A204.1 (cell line): ENCODE data around the gene CYLD.
A peak's percentile ranks its signal among the peaks of the same experiment; 100 is the strongest.

Experiments
- FAIRE-seq: peaks from 2 replicates; lab custom pipeline; 2012; peaks lifted over from hg19 to GRCh38; lab: Jason Lieb, UNC

Gene CYLD

DNA sequence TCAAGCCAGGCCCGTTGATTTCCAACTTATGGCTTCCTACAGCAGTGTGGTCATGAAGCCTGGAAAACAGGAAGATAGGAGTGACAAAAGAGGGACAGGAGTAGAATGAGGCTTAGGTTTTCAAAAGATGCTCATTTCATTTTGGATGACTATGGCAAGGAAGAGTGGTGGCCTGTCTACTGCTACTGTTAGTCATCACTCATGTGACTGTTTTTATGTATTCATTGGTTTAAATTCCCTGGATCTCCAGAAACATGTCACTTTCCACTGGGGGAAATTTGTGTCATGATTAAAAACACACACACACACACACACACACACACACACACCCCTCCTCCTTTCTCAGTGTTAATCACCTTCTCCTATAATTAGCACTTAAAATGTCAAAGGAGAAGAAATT is 1.1 kb upstream of the CYLD start:
- no peak for FAIRE-seq

GRCh38 chr16:50741225-50741780 is 583 bp upstream of the CYLD start:
- no peak for FAIRE-seq

- FAIRE-seq = no peak
Measured at GRCh38 chr16:50742576-50743200, 802 bp downstream of the CYLD start.

GRCh38 chr16:50743581-50744225 is 1.8 kb downstream of the CYLD start:
- no peak for FAIRE-seq

DNA sequence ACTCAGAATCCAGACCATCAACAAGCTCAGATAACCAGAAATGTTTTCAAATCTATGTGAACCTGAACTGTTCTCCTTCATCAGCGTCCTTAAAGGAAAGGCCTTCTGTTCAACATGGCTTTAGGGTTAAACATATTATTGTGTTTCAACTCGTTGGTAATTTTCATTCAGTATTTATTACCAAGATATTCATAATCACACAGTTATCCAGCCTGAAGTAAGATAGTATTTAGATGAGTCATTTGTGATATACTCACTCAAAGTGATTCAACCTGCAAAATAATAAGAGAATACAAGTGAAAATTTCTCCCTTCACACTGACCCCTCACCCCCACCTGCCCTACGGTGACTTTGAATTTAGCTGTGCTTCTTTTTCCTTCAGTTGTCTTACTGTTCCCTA is 3.0 kb downstream of the CYLD start:
- FAIRE-seq = no peak

DNA sequence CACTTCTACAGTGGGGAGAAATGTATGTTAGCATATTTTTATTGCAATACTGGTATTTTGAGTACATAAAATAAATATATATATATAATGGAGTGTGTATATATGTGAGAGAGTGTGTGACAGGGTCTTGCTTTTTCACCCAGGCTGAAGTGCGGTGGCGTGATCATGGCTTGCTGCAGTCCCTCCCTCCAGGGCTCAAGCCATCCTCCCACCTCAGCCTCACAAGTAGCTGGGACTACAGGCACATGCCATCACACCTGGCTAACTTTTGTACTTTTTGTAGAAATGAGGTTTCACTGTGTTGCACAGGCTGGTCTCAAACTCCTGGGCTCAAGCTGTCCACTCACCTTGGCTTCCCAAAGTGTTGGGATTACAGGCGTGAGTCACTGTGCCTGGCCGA is 4.1 kb downstream of the CYLD start:
- FAIRE-seq = no peak

DNA sequence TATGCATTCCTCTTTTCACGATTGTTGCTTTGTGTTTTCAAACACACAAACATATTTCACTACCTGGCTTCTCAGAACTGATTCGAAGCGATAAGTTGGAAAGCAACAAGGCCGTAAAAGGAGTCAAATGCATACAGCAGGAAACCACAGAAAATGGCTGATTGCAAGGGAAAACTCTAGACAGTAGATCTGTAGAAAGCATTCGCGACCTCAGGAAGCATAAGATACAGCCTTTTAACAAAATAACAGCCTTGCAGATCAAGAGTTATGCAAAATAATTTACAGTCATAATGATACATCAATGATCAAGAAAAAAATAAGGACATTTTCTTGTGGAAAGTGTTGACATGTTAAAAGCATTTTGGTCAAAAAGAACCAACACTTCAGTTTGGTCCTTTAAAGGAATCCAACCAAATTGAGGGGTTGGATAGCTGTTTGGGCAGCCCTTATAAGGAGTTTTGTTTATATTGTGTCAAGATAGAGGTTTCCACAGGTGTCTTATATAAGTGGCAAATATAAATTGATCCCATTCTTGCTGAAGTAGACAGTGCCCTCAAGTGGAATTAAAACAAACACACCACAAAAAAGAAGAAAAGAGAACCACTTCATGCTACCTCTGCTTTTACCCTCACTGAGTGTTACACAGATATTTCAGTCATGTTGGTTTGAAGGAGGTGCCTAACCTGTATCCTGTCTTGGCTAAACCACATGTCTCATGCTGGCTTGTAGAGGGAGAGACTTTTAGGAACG is 5.5 kb downstream of the CYLD start:
- FAIRE-seq = peak; percentile 9

GRCh38 chr16:50751528-50751927 is 9.6 kb downstream of the CYLD start:
- no peak for FAIRE-seq

DNA sequence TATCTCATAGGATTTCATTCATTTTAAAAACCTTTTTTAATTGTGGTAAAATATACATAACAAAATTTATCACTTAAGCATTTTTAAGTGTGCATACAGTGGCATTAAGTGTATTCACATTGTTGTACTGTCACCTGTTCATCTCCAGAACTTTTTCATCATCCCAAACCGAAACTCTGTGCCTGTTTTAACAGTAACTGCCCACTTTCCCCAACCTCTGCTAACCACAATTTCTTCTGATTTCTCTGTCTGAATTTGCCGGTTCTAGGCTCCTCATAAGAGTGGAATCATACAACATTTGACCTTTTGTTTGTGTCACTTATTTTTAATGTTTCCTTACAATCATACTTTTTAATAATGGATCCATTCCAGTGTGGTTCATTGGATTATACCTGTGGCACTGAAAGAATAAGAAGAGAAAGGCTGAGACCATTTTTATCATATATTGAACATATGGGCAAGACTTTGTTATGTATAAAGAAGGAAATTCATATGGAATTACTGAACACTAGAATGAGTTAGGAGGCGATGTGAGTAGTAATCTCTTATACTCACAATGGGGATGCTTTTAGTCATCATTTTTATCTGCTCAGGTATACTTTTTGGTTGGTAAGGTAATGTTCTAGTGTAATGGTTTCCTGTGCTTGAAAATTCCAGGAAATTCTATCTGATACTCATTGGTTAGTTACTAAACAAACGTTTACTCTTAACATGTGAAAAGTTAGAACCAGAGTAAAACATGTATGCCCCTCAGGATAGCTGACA is 10.8 kb downstream of the CYLD start:
- no peak for FAIRE-seq

- FAIRE-seq = no peak
Measured at GRCh38 chr16:50756473-50756872, 14.6 kb downstream of the CYLD start.

- no peak for FAIRE-seq
Measured at GRCh38 chr16:50761267-50761666, 19.4 kb downstream of the CYLD start.

- FAIRE-seq = no peak
Measured at GRCh38 chr16:50762241-50762640, 20.4 kb downstream of the CYLD start.

DNA sequence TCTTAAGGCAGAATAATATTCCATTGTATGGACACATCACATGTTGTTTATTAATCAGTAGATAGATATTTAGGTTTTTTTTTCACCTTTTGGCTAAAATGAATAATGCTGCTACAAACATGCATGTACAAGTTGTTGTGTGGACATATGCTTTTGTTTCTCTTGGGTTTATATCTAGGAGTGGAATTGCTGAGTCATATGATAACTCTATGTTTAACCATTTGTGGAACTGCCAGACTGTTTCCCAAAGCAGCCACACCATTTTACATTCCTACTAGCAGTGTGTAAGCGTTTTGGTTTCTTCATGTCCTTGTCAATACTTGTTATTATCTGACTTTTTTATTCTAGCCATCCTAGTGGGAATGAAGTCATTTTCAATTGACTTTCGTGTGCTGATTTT is 21.3 kb downstream of the CYLD start:
- no peak for FAIRE-seq

DNA sequence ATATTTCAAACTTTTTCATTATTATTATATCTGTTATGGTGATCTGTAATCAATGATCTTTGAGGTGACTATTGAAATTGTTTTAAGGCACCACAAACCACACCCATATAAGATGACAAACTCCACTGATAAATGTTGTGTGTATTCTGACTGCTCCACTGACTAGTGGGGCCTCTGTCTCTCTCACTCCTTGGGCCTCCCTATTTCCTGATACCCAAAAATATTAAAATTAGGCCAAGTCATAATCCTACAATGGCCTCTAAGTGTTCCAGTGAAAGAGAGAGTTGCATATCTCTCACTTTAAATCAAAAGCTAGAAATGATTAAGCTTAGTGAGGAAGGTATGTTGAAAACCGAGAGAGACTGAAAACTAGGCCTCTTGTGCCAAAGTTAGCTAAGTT is 23.4 kb downstream of the CYLD start:
- no peak for FAIRE-seq

GRCh38 chr16:50765861-50766260 is 24.0 kb downstream of the CYLD start:
- no peak for FAIRE-seq

DNA sequence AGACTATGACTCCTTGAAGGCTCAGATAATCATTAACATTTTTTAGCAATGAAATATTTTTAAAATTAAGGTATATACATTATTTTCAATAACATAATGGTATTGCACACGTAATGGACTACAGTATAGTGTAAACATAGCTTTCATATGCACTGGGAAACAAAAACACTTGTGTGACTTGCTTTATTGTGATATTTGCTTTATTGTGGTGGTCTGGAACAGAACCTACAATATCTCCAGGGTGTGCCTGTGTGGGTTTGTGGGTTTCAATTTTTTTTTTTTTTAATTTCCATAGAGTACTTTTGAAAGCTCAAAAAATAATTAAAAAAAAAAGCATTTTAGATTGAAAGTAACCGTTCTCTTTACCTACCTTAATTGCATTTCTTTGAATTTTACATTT is 25.3 kb downstream of the CYLD start:
- FAIRE-seq = no peak

- FAIRE-seq = no peak
Measured at GRCh38 chr16:50771366-50771765, 29.5 kb downstream of the CYLD start.

- no peak for FAIRE-seq
Measured at GRCh38 chr16:50774405-50774804, 32.5 kb downstream of the CYLD start.

DNA sequence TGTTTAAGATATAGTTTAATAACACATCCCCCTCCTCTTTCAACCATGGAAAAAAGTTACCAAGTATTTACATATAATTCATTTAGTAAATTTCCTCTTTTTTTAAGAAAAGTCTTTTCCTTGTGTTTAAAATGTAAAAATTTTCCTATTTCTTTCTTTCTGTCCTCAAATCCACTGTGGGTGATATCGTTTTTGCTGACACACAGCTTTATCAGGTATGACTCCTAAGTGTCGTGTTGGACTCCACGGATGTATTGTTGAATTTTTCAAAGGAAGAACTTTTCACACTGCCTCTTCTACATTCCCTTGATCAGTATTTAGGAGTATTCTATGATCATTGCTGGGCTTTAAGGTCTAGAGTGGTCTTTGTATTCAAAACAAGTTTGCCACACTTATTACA is 33.1 kb downstream of the CYLD start:
- FAIRE-seq = no peak

DNA sequence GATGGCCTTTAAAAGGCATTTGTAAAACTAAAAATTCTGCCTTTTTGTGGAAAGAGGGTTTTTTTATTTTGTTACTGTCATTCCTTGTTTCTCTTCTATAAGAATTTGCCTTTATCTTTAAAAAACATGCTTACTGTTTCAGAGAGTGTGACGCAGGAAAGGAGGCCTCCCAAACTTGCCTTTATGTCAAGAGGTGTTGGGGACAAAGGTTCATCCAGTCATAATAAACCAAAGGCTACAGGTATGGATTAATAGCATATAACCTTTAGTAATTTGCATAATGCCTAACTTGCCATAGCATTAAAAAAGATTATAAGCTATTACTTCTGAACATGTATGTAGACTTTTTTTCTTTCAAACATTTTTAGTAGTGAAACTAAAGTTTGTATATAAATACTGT is 34.2 kb downstream of the CYLD start:
- FAIRE-seq = no peak

- FAIRE-seq = no peak
Measured at GRCh38 chr16:50778284-50779163, 36.6 kb downstream of the CYLD start.

- FAIRE-seq = no peak
Measured at GRCh38 chr16:50781043-50781442, 39.2 kb downstream of the CYLD start.
